Neural cell (in vitro differentiated cells): ENCODE results near the gene TACC3. TPM values are rescaled to one million over a fixed set of nuclear protein-coding genes. Genes with fewer than 3 reads are reported as not detected.

Experiments used
- H2AFZ ChIP-seq: fragments of 200-600, 300-800 bp; sonication (generic), shearing (Covaris generic); 2 replicates; pipeline ENCODE4 v1.6.0; 2014; ENCODE audit warnings: low read depth, mild to moderate bottlenecking, antibody characterized with exemption, low read length, moderate library complexity
- H3F3A ChIP-seq: fragments of 200-600 bp; shearing (Covaris generic); 2 replicates; pipeline ENCODE4 v1.6.1; 2016; ENCODE audit warnings: mild to moderate bottlenecking, moderate library complexity, mixed read lengths, antibody characterized with exemption, low read length; ENCODE audit not compliant: insufficient read depth, poor library complexity, severe bottlenecking
- H3K27ac ChIP-seq: fragments of 200-600, 300-800 bp; sonication (generic), shearing (Covaris generic); 2 replicates; pipeline ENCODE4 v1.5.1; 2014; ENCODE audit warnings: mild to moderate bottlenecking, low read length, moderate library complexity
- H3K27me3 ChIP-seq: fragments of 300-800, 200-600 bp; sonication (generic), shearing (Covaris generic); 2 replicates; pipeline ENCODE4 v1.6.0; 2014; ENCODE audit warnings: mild to moderate bottlenecking, low read depth, low read length, moderate library complexity; ENCODE audit not compliant: insufficient read depth
- H3K36me3 ChIP-seq: fragments of 300-800, 200-600 bp; sonication (generic), shearing (Covaris generic); 2 replicates; pipeline ENCODE4 v1.5.1; 2014; ENCODE audit warnings: mild to moderate bottlenecking, antibody characterized with exemption, low read length, moderate library complexity; ENCODE audit not compliant: insufficient read depth
- H3K4me2 ChIP-seq: fragments of 300-800, 200-600 bp; sonication (generic), shearing (Covaris generic); 2 replicates; pipeline ENCODE4 v1.6.0; 2014; ENCODE audit warnings: mild to moderate bottlenecking, low read length
- H3K4me3 ChIP-seq: fragments of 300-800, 200-600 bp; sonication (generic), shearing (Covaris generic); 2 replicates; pipeline ENCODE4 v1.5.1; 2014; ENCODE audit warnings: mild to moderate bottlenecking, low read length, moderate library complexity
- H3K79me2 ChIP-seq: fragments of 200-600 bp; shearing (Covaris generic); replicated peaks from 2 replicates; pipeline ENCODE4 v1.6.0; 2014; ENCODE audit warnings: mild to moderate bottlenecking, low read length, moderate library complexity; ENCODE audit not compliant: insufficient read depth
- H3K9ac ChIP-seq: fragments of 300-800, 200-600 bp; sonication (generic), shearing (Covaris generic); 2 replicates; pipeline ENCODE4 v1.6.1; 2016; ENCODE audit warnings: mild to moderate bottlenecking, low read length, mixed read lengths
- H3K9me2 ChIP-seq: fragments of 200-600 bp; shearing (Covaris generic); 2 replicates; pipeline ENCODE4 v1.6.1; 2016; ENCODE audit warnings: mild to moderate bottlenecking, low read length, mixed read lengths; ENCODE audit not compliant: insufficient read depth
- H3K9me3 ChIP-seq: fragments of 200-600, 300-800 bp; sonication (generic), shearing (Covaris generic); 2 replicates; pipeline ENCODE4 v1.6.1; 2016; ENCODE audit warnings: mild to moderate bottlenecking, mixed run types, low read length, moderate library complexity, mixed read lengths
- H4K20me1 ChIP-seq: fragments of 200-600 bp; shearing (Covaris generic); 2 replicates; pipeline ENCODE4 v1.6.1; 2016; ENCODE audit warnings: mild to moderate bottlenecking, mixed run types; ENCODE audit not compliant: insufficient read depth
- CTCF ChIP-seq: fragments of 450-650 bp; IDR thresholded peaks from 2 replicates; pipeline ENCODE4 v1.5.1; 2014; ENCODE audit warnings: antibody characterized with exemption, mild to moderate bottlenecking, moderate library complexity; ENCODE audit not compliant: poor library complexity, severe bottlenecking
- EP300 ChIP-seq: fragments of 450-650 bp; conservative IDR thresholded peaks from 2 replicates; pipeline ENCODE4 v1.6.1; 2014; ENCODE audit warnings: antibody characterized with exemption, mild to moderate bottlenecking, moderate library complexity; ENCODE audit not compliant: poor library complexity, severe bottlenecking
- EZH2 ChIP-seq: fragments of 200-600, 300-800 bp; shearing (Covaris generic), sonication (generic); IDR thresholded peaks from 2 replicates; pipeline ENCODE4 v1.6.1; 2014; ENCODE audit warnings: antibody characterized with exemption, low read length, borderline replicate concordance, mild to moderate bottlenecking; ENCODE audit not compliant: insufficient read depth, poor library complexity, severe bottlenecking
- MXI1 ChIP-seq: fragments of 450-650 bp; conservative IDR thresholded peaks from 2 replicates; pipeline ENCODE4 v1.6.1; 2014; ENCODE audit warnings: antibody characterized with exemption, mild to moderate bottlenecking; ENCODE audit not compliant: poor library complexity, severe bottlenecking
- POLR2AphosphoS5 ChIP-seq: IDR thresholded peaks from 2 replicates; pipeline ENCODE4 v1.6.1; 2012
- RAD21 ChIP-seq: fragments of 450-650 bp; conservative IDR thresholded peaks from 2 replicates; pipeline ENCODE4 v1.6.1; 2014; ENCODE audit warnings: antibody characterized with exemption, mild to moderate bottlenecking, moderate library complexity
- REST ChIP-seq: IDR thresholded peaks from 2 replicates; pipeline ENCODE4 v1.6.1; 2012; ENCODE audit warnings: borderline replicate concordance
- SMC3 ChIP-seq: fragments of 450-650 bp; conservative IDR thresholded peaks from 2 replicates; pipeline ENCODE4 v1.6.1; 2014; ENCODE audit warnings: antibody characterized with exemption, mild to moderate bottlenecking, moderate library complexity; ENCODE audit not compliant: poor library complexity
- TAF1 ChIP-seq: IDR thresholded peaks from 2 replicates; pipeline ENCODE4 v1.6.1; 2012; ENCODE audit warnings: low read depth
- polyA plus RNA-seq: library from polyadenylated mRNA; depleted of rRNA; stranded (reverse); fragments of >200 nt; gene quantifications from 2 replicates; pipeline ENCODE4 v1.2.3, GENCODE V29; 2014

The TACC3 gene
- polyA plus RNA-seq, 1 donor from 2014 or later, result 2.6 TPM

- no peaks in the 10 kb centered on the region for H3K27me3 ChIP-seq
- H3K4me2 ChIP-seq, result no peak overlapping the region
- no peak overlapping the region for H3K27ac ChIP-seq
- H3K4me3 ChIP-seq, result no peak overlapping the region
- H3K9me2 ChIP-seq, result no peaks in the 10 kb centered on the region
- peaks cover 11% of the 10 kb centered on the region for H3K79me2 ChIP-seq
- H3K9ac ChIP-seq, result peak overlapping the region; percentile 43
- H4K20me1 ChIP-seq, result no peaks in the 10 kb centered on the region
- no peaks in the 10 kb centered on the region for H3K36me3 ChIP-seq
- no peaks in the 10 kb centered on the region for H3F3A ChIP-seq
- H3K9me3 ChIP-seq, result no peaks in the 10 kb centered on the region
- no peak overlapping the region for H2AFZ ChIP-seq
- TF ChIP-seq REST, result no peak
- TF ChIP-seq MXI1, result no peak
- no peak for TF ChIP-seq CTCF
- TF ChIP-seq TAF1, result no peak
Observed at GRCh38 chr4:1725521-1725920, 4.2 kb downstream of the TACC3 start.

GRCh38 chr4:1726146-1726934 lies 5.0 kb downstream of the TACC3 start:
- Histone ChIP-seq H3K9ac (peak overlapping the region; percentile 43), H3K79me2 (peaks cover 11% of the 10 kb centered on the region), H3F3A (no peaks in the 10 kb centered on the region)

More at GRCh38 chr4:1726146-1726934, 5.0 kb downstream of the TACC3 start:
- Histone ChIP-seq H4K20me1 (no peaks in the 10 kb centered on the region), H3K27ac (peak overlapping the region; percentile 34), H2AFZ (peak overlapping the region; percentile 53), H3K4me3 (no peak overlapping the region), H3K9me2 (no peaks in the 10 kb centered on the region), H3K4me2 (no peak overlapping the region), H3K9me3 (no peaks in the 10 kb centered on the region), H3K27me3 (no peaks in the 10 kb centered on the region), H3K36me3 (no peaks in the 10 kb centered on the region)
- TF ChIP-seq CTCF (peak; percentile 96), EP300 (peak; percentile 22), TAF1 (peak; percentile 81), EZH2 (no peak), POLR2AphosphoS5 (peak; percentile 68), REST (peak; percentile 58), RAD21 (peak; percentile 78), MXI1 (no peak), SMC3 (peak; percentile 81)
